Spleen (tissue), 11 donors: ENCODE results near the gene KIF6. TPM values are rescaled to one million over a fixed set of nuclear protein-coding genes. Genes with fewer than 3 reads are reported as not detected.

ENCODE experiments used
- DNase-seq: peaks from one replicate; pipeline ENCODE4 v3.0.0-alpha.2; 2020
- H3K27ac ChIP-seq, 8 donors: fragments of 200-600 bp; sonication (generic) in 7 of 8; 1 replicate in 4 of 8; 2 replicates in 4 of 8; pipeline versions ENCODE4 v1.5.0 to v1.8.0; 2016 to 2021; ENCODE audit warnings: inconsistent platforms in 4 of 8, mild to moderate bottlenecking in 4 of 8, moderate library complexity in 1 of 8
- H3K27me3 ChIP-seq, 7 donors: fragments of 200-600 bp; sonication (generic) in 6 of 7; replicated peaks in 1 of 7; 1 replicate in 4 of 7; 2 replicates in 3 of 7; pipeline versions ENCODE4 v1.5.0 to v1.8.0; 2016 to 2021; ENCODE audit warnings: inconsistent platforms in 3 of 7, mild to moderate bottlenecking in 1 of 7
- H3K36me3 ChIP-seq, 6 donors: fragments of 200-600 bp; sonication (generic) in 5 of 6; 1 replicate in 4 of 6; 2 replicates in 2 of 6; pipeline versions ENCODE4 v1.5.0 to v1.8.0; 2016 to 2021; ENCODE audit warnings: inconsistent platforms in 2 of 6
- H3K4me1 ChIP-seq, 6 donors: fragments of 200-600 bp; sonication (generic) in 5 of 6; 1 replicate in 3 of 6; 2 replicates in 3 of 6; pipeline versions ENCODE4 v1.5.0 to v1.8.0; 2016 to 2021; ENCODE audit warnings: inconsistent platforms in 3 of 6
- H3K4me3 ChIP-seq, 8 donors: fragments of 200-600 bp; sonication (generic) in 7 of 8; 1 replicate in 4 of 8; 2 replicates in 4 of 8; pipeline versions ENCODE4 v1.5.0 to v1.8.0; 2016 to 2021; ENCODE audit warnings: inconsistent platforms in 4 of 8, mild to moderate bottlenecking in 4 of 8, moderate library complexity in 2 of 8
- H3K9me3 ChIP-seq, 8 donors: fragments of 200-600 bp; sonication (generic) in 7 of 8; 1 replicate in 4 of 8; 2 replicates in 4 of 8; pipeline versions ENCODE4 v1.5.0 to v1.8.0; 2016 to 2021; ENCODE audit warnings: inconsistent platforms in 4 of 8
- CTCF ChIP-seq, 11 experiments: fragments of 200-600 bp in 7 of 11; fragments of 450-650 bp in 4 of 11; sonication (generic) in 4 of 11; IDR thresholded peaks in 8 of 11; conservative IDR thresholded peaks in 3 of 11; 1 replicate in 7 of 11; 2 replicates in 4 of 11; pipeline versions ENCODE4 v1.4.0 to v1.8.0; 2016 to 2021; ENCODE audit warnings: antibody characterized with exemption in 11 of 11, inconsistent platforms in 4 of 11, mild to moderate bottlenecking in 1 of 11
- POLR2A ChIP-seq, 3 donors: fragments of 450-650 bp; IDR thresholded peaks; one replicate each; pipeline ENCODE4 v1.5.1; 2017; ENCODE audit warnings: antibody characterized with exemption in 3 of 3, mild to moderate bottlenecking in 1 of 3
- POLR2AphosphoS5 ChIP-seq, 3 donors: sonication (generic); formaldehyde crosslinking; IDR thresholded peaks; one replicate each; pipeline ENCODE4 v1.5.1; 2017; ENCODE audit warnings: antibody characterized with exemption in 3 of 3
- WGBS, 5 donors: extraction: QIAGEN DNeasy Blood & Tissue Kit in 3 of 5; methylation state at CpG; one replicate each; pipeline versions ENCODE4 v1.1.5 to v1.1.7; 2013 to 2018; 5-methylcytosine and 5-hydroxymethylcytosine counted together
- intact Hi-C: fragments of 100-400 bp; cut with DNase I; formaldehyde crosslinking; loops from one replicate; pipeline ENCODE4 v1.15.0; 2023; ENCODE audit warnings: low total_unique reads
- polyA plus RNA-seq, 3 donors: library from polyadenylated mRNA; stranded (reverse); fragments of 200-250 nt; gene quantifications; one replicate each; pipeline ENCODE4 v1.2.1, GENCODE V29; 2013
- total RNA-seq, 7 donors: library from RNA; depleted of rRNA in 3 of 7; stranded (reverse); fragments of >200 nt in 3 of 7; fragmentation: NEBNext Ultra II Directional in 4 of 7; extraction: Animal tissue kit (Norgen Biotek cat#: 25700) in 4 of 7; gene quantifications; one replicate each; pipeline versions ENCODE4 v1.1.0 to v1.2.1, GENCODE V29; 2016 to 2021
- donor health status: healthy with polysubstance abuse.
- donor health status: DM: no; HTN: no; CAD: no; lungs with moderate emphysema.
- donor health status: DM: no; HTN: no; CAD: no.
- donor health status: Bipolar disorder and iron deficiency.
- donor health status: healthy.
- donor health status: DM: no; HTN: no; CAD: no.
- donor health status: DM: yes; HTN: yes; CAD: no.

Gene KIF6
- total and polyA plus RNA-seq, 10 donors, result 0.10 to 0.75 (median 0.24) TPM; not detected in 3

- Histone ChIP-seq H3K4me1 (no peaks in the 10 kb centered on the region), H3K4me3 (no peak overlapping the region), H3K9me3 (no peaks in the 10 kb centered on the region), H3K27ac (no peak overlapping the region), H3K27me3 (no peaks in the 10 kb centered on the region), H3K36me3 (no peaks in the 10 kb centered on the region)
- WGBS, 5 donors, result 78 to 92% (median 82%) methylated on average over 1 of the region's 1 CpG
- no peak for DNase-seq
- TF ChIP-seq POLR2A (IDR thresholded peaks at IDR 0.05), result no peak
- no peak for TF ChIP-seq POLR2AphosphoS5 (IDR thresholded peaks at IDR 0.05)
- no peak for TF ChIP-seq CTCF (IDR thresholded peaks at IDR 0.05 in 8 of 11, conservative IDR thresholded peaks at IDR 0.05 in 3 of 11)
- intact Hi-C loops, result no loop called here
Observed at GRCh38 chr6:39407446-39407993, 317.7 kb downstream of the KIF6 start.

GRCh38 chr6:39404312-39404711, 320.9 kb downstream of the KIF6 start:
- intact Hi-C loops, result no loop called here
- DNase-seq, result no peak
- no peak for TF ChIP-seq CTCF (IDR thresholded peaks at IDR 0.05 in 8 of 11, conservative IDR thresholded peaks at IDR 0.05 in 3 of 11)
- no peak for TF ChIP-seq POLR2AphosphoS5 (IDR thresholded peaks at IDR 0.05)
- no peak for TF ChIP-seq POLR2A (IDR thresholded peaks at IDR 0.05)
- Histone ChIP-seq H3K36me3 (no peaks in the 10 kb centered on the region), H3K27ac (no peak overlapping the region), H3K9me3 (no peaks in the 10 kb centered on the region), H3K4me1 (no peaks in the 10 kb centered on the region), H3K27me3 (no peaks in the 10 kb centered on the region), H3K4me3 (no peak overlapping the region)
- WGBS, 5 donors, result 85 to 95% (median 90%) methylated on average over 1 of the region's 1 CpG

GRCh38 chr6:39403304-39403703, 321.9 kb downstream of the KIF6 start:
- no peaks in the 10 kb centered on the region for H3K27me3 ChIP-seq
- DNase-seq, result no peak
- H3K27ac ChIP-seq, result no peak overlapping the region
- H3K4me1 ChIP-seq, result no peaks in the 10 kb centered on the region
- H3K9me3 ChIP-seq, result no peaks in the 10 kb centered on the region
- intact Hi-C loops, result no loop called here
- no peak overlapping the region for H3K4me3 ChIP-seq
- no peaks in the 10 kb centered on the region for H3K36me3 ChIP-seq
- TF ChIP-seq POLR2A (IDR thresholded peaks at IDR 0.05) (no peak), POLR2AphosphoS5 (IDR thresholded peaks at IDR 0.05) (no peak), CTCF (IDR thresholded peaks at IDR 0.05 in 8 of 11, conservative IDR thresholded peaks at IDR 0.05 in 3 of 11) (no peak)

GRCh38 chr6:39402239-39402751, 322.9 kb downstream of the KIF6 start:
- Histone ChIP-seq H3K4me3 (no peak overlapping the region), H3K27me3 (no peaks in the 10 kb centered on the region), H3K4me1 (no peaks in the 10 kb centered on the region), H3K9me3 (no peaks in the 10 kb centered on the region), H3K27ac (no peak overlapping the region), H3K36me3 (no peaks in the 10 kb centered on the region)
- no peak for DNase-seq
- WGBS, 5 donors, result 77 to 87% (median 83%) methylated on average over 7 of the region's 7 CpGs
- intact Hi-C loops, result no loop called here
- TF ChIP-seq POLR2AphosphoS5 (IDR thresholded peaks at IDR 0.05), result no peak

- no peak for TF ChIP-seq POLR2A (IDR thresholded peaks at IDR 0.05)
- no peak for TF ChIP-seq POLR2AphosphoS5 (IDR thresholded peaks at IDR 0.05)
- no peak for TF ChIP-seq CTCF (IDR thresholded peaks at IDR 0.05 in 8 of 11, conservative IDR thresholded peaks at IDR 0.05 in 3 of 11)
- H3K36me3 ChIP-seq, result no peaks in the 10 kb centered on the region
- H3K4me1 ChIP-seq, result no peaks in the 10 kb centered on the region
- no peaks in the 10 kb centered on the region for H3K27me3 ChIP-seq
- no peak overlapping the region for H3K27ac ChIP-seq
- H3K9me3 ChIP-seq, result no peaks in the 10 kb centered on the region
- H3K4me3 ChIP-seq, result no peak overlapping the region
- intact Hi-C loops, result no loop called here
- WGBS, 5 donors, result 86 to 94% (median 90%) methylated on average over 3 of the region's 3 CpGs
- no peak for DNase-seq
Observed at GRCh38 chr6:39401376-39401775, 323.8 kb downstream of the KIF6 start.
